H9 (cell line): ENCODE measurements around the gene KIAA1671. TPM values are rescaled to one million over a fixed set of nuclear protein-coding genes. Genes with fewer than 3 reads are reported as not detected.
A peak's percentile ranks its signal among the peaks of the same experiment; 100 is the strongest.

ENCODE experiments used
- DNase-seq: peaks from one replicate; pipeline ENCODE4 v3.0.0-alpha.2; 2017
- H2AFZ ChIP-seq: one replicate; pipeline ENCODE4 v1.6.1; 2013; ENCODE audit warnings: mild to moderate bottlenecking, low read length, control low read depth, moderate library complexity
- H2AK5ac ChIP-seq: 2 replicates; pipeline ENCODE4 v1.6.1; 2013; ENCODE audit warnings: low read length, control low read depth, mixed read lengths; ENCODE audit not compliant: insufficient read length
- H2BK120ac ChIP-seq: one replicate; pipeline ENCODE4 v1.6.1; 2013; ENCODE audit warnings: low read depth, mild to moderate bottlenecking, low read length, control low read depth, inconsistent platforms; ENCODE audit not compliant: poor library complexity, severe bottlenecking
- H2BK12ac ChIP-seq: 2 replicates; pipeline ENCODE4 v1.6.1; 2013; ENCODE audit warnings: low read length, control low read depth, mixed read lengths, low read depth; ENCODE audit not compliant: insufficient read length
- H2BK15ac ChIP-seq: 2 replicates; pipeline ENCODE4 v1.6.1; 2013; ENCODE audit warnings: low read depth, low read length, control low read depth
- H2BK20ac ChIP-seq: one replicate; pipeline ENCODE4 v1.6.1; 2013; ENCODE audit warnings: low read depth, mild to moderate bottlenecking, low read length, control low read depth, inconsistent platforms; ENCODE audit not compliant: poor library complexity, severe bottlenecking
- H2BK5ac ChIP-seq: 2 replicates; pipeline ENCODE4 v1.6.1; 2013; ENCODE audit warnings: low read length, control low read depth, mixed read lengths; ENCODE audit not compliant: insufficient read length
- H3K14ac ChIP-seq: 2 replicates; pipeline ENCODE4 v1.6.1; 2013; ENCODE audit warnings: low read length, control low read depth; ENCODE audit not compliant: insufficient read depth
- H3K18ac ChIP-seq: 2 replicates; pipeline ENCODE4 v1.6.1; 2013; ENCODE audit warnings: low read depth, mild to moderate bottlenecking, mixed read lengths, low read length, control low read depth; ENCODE audit not compliant: insufficient read length
- H3K23ac ChIP-seq: 2 replicates; pipeline ENCODE4 v1.6.1; 2013; ENCODE audit warnings: low read length, control low read depth, mixed read lengths, low read depth; ENCODE audit not compliant: insufficient read length
- H3K23me2 ChIP-seq: 2 replicates; pipeline ENCODE4 v1.6.1; 2013; ENCODE audit warnings: low read depth, mild to moderate bottlenecking, mixed read lengths, low read length, control low read depth; ENCODE audit not compliant: insufficient read length, poor library complexity, severe bottlenecking
- H3K27ac ChIP-seq: 2 replicates; pipeline ENCODE4 v1.5.1; 2013; ENCODE audit warnings: low read length, control low read depth, mixed read lengths, low read depth; ENCODE audit not compliant: insufficient read length
- H3K27me3 ChIP-seq: 2 replicates; pipeline ENCODE4 v1.6.1; 2013; ENCODE audit warnings: low read length, control low read depth, inconsistent platforms; ENCODE audit not compliant: insufficient read depth
- H3K4ac ChIP-seq: 2 replicates; pipeline ENCODE4 v1.6.1; 2013; ENCODE audit warnings: low read depth, mild to moderate bottlenecking, control low read depth, inconsistent platforms, low read length, moderate library complexity
- H3K4me1 ChIP-seq: 2 replicates; pipeline ENCODE4 v1.6.1; 2013; ENCODE audit warnings: low read length, control low read depth, inconsistent platforms; ENCODE audit not compliant: insufficient read depth
- H3K4me2 ChIP-seq: 2 replicates; pipeline ENCODE4 v1.6.1; 2013; ENCODE audit warnings: low read length, control low read depth, mixed read lengths; ENCODE audit not compliant: insufficient read length, insufficient read depth
- H3K56ac ChIP-seq: 2 replicates; pipeline ENCODE4 v1.6.1; 2013; ENCODE audit warnings: low read depth, mild to moderate bottlenecking, mixed read lengths, low read length, control low read depth; ENCODE audit not compliant: insufficient read length
- H3K79me1 ChIP-seq: 2 replicates; pipeline ENCODE4 v1.6.1; 2013; ENCODE audit warnings: low read depth, mild to moderate bottlenecking, moderate library complexity, low read length, control low read depth, inconsistent platforms; ENCODE audit not compliant: insufficient read depth, poor library complexity, severe bottlenecking
- H3K79me2 ChIP-seq: 2 replicates; pipeline ENCODE4 v1.6.1; 2013; ENCODE audit warnings: low read length, control low read depth, inconsistent platforms; ENCODE audit not compliant: insufficient read depth
- H3K9ac ChIP-seq: 2 replicates; pipeline ENCODE4 v1.6.1; 2013; ENCODE audit warnings: low read length, control low read depth, mixed read lengths; ENCODE audit not compliant: insufficient read length; ENCODE audit errors: extremely low read depth
- H3K9me3 ChIP-seq: one replicate; pipeline ENCODE4 v1.6.1; 2013; ENCODE audit warnings: low read depth, low read length, inconsistent platforms; ENCODE audit not compliant: control insufficient read depth
- H3T11ph ChIP-seq: one replicate; pipeline ENCODE4 v1.6.1; 2013; ENCODE audit warnings: mild to moderate bottlenecking, low read length, control low read depth, inconsistent platforms
- H4K20me1 ChIP-seq: one replicate; pipeline ENCODE4 v1.6.1; 2013; ENCODE audit not compliant: control insufficient read depth, insufficient read length, insufficient read depth
- H4K5ac ChIP-seq: 2 replicates; pipeline ENCODE4 v1.6.1; 2013; ENCODE audit warnings: low read depth, mild to moderate bottlenecking, mixed read lengths, low read length, control low read depth; ENCODE audit not compliant: insufficient read length
- H4K8ac ChIP-seq: replicated peaks from 2 replicates; pipeline ENCODE4 v1.6.1; 2013; ENCODE audit warnings: low read length, control low read depth, mixed read lengths, low read depth; ENCODE audit not compliant: insufficient read length
- H4K91ac ChIP-seq: 2 replicates; pipeline ENCODE4 v1.6.1; 2013; ENCODE audit warnings: low read depth, mild to moderate bottlenecking, moderate library complexity, mixed read lengths, low read length, control low read depth; ENCODE audit not compliant: insufficient read length
- H3K27ac Mint-ChIP-seq, 3 experiments: 2 replicates in 2 of 3; 3 replicates in 1 of 3; pipeline ENCODE4 v1.8.0; 2020 to 2021; ENCODE audit warnings: mixed read lengths in 3 of 3, mild to moderate bottlenecking in 1 of 3, moderate library complexity in 1 of 3
- H3K27me3 Mint-ChIP-seq: 2 replicates; pipeline ENCODE4 v1.8.0; 2021; ENCODE audit warnings: low read depth, mild to moderate bottlenecking, moderate library complexity, mixed read lengths
- H3K36me3 Mint-ChIP-seq, 3 experiments: 2 replicates in 2 of 3; 3 replicates in 1 of 3; pipeline ENCODE4 v1.8.0; 2020 to 2021; ENCODE audit warnings: low read depth in 3 of 3, mixed read lengths in 3 of 3; ENCODE audit not compliant: insufficient read depth in 1 of 3
- H3K4me1 Mint-ChIP-seq, 2 experiments: 2 replicates each; pipeline ENCODE4 v1.8.0; 2020; ENCODE audit warnings: mixed read lengths in 2 of 2
- H3K4me3 Mint-ChIP-seq, 2 experiments: 2 replicates in 1 of 2; 3 replicates in 1 of 2; pipeline ENCODE4 v1.8.0; 2020 to 2021; ENCODE audit warnings: mild to moderate bottlenecking in 2 of 2, mixed read lengths in 2 of 2, moderate library complexity in 1 of 2
- H3K9me3 Mint-ChIP-seq, 2 experiments: 2 replicates in 1 of 2; 3 replicates in 1 of 2; pipeline ENCODE4 v1.8.0; 2020; ENCODE audit warnings: mild to moderate bottlenecking in 2 of 2, mixed read lengths in 2 of 2, moderate library complexity in 1 of 2
- WGBS: extraction: QIAGEN DNeasy Blood & Tissue Kit; methylation state at CpG from one replicate; pipeline ENCODE4 v1.1.7; 2013; ENCODE audit warnings: missing lambda C conversion rate, low lambda C conversion rate, mixed read lengths; ENCODE audit not compliant: insufficient read length; ENCODE audit errors: extremely low coverage; 5-methylcytosine and 5-hydroxymethylcytosine counted together
- total RNA-seq: library from RNA; stranded (reverse); gene quantifications from 2 replicates; pipeline ENCODE4 v1.2.1, GENCODE V29; 2021
- TF ChIP-seq, protein P1 (sequence below): fragments of 200-600 bp; sonication (generic); conservative IDR thresholded peaks from 3 replicates; pipeline ENCODE4 v1.8.0; 2021; ENCODE audit warnings: antibody characterized with exemption, mild to moderate bottlenecking

KIAA1671 gene
- total RNA-seq, 1 experiment from 2014 or later: 22.6 TPM

DNA sequence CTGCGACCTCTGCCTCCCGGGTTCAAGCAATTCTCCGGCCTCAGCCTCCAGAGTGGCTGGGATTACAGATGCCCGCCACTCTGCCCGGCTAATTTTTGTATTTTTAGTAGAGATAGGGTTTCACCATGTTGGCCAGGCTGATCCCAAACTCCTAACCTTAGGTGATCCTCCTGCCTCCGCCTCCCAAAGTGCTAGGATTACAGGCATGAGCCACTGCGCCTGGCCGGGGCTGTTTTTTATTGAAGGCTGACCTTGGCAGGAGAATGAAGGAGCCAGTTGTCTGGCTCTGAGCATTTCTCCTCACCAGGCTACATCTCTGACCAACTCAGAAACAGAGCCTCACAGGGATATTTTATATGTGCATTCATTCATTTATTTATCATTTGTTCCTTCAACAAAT, 2.3 kb downstream of the KIAA1671 start:
- H3K14ac ChIP-seq: no peak overlapping the region
- no peak overlapping the region for H2BK5ac ChIP-seq
- H3K27me3 ChIP-seq: no peaks in the 10 kb centered on the region
- no peak overlapping the region for H4K91ac ChIP-seq
- no peak overlapping the region for H2AFZ ChIP-seq
- H3K4ac ChIP-seq: no peak overlapping the region
- TF ChIP-seq, protein P1, sequence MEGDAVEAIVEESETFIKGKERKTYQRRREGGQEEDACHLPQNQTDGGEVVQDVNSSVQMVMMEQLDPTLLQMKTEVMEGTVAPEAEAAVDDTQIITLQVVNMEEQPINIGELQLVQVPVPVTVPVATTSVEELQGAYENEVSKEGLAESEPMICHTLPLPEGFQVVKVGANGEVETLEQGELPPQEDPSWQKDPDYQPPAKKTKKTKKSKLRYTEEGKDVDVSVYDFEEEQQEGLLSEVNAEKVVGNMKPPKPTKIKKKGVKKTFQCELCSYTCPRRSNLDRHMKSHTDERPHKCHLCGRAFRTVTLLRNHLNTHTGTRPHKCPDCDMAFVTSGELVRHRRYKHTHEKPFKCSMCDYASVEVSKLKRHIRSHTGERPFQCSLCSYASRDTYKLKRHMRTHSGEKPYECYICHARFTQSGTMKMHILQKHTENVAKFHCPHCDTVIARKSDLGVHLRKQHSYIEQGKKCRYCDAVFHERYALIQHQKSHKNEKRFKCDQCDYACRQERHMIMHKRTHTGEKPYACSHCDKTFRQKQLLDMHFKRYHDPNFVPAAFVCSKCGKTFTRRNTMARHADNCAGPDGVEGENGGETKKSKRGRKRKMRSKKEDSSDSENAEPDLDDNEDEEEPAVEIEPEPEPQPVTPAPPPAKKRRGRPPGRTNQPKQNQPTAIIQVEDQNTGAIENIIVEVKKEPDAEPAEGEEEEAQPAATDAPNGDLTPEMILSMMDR: no peak
- H3K27ac Mint-ChIP-seq: peak overlapping the region in 1 of 3 experiments; percentile 74; a peak in 1 of 7 replicates
- H3K23me2 ChIP-seq: peaks cover 12% of the 10 kb centered on the region
- H3K27ac ChIP-seq: no peak overlapping the region
- no peak overlapping the region for H2BK15ac ChIP-seq
- H4K5ac ChIP-seq: no peak overlapping the region
- no peaks in the 10 kb centered on the region for H3K9me3 ChIP-seq
- H3K79me1 ChIP-seq: no peaks in the 10 kb centered on the region
- no peak overlapping the region for H3K23ac ChIP-seq
- H3K4me2 ChIP-seq: no peak overlapping the region
- no peak overlapping the region for H3T11ph ChIP-seq
- H4K20me1 ChIP-seq: no peaks in the 10 kb centered on the region
- H3K27me3 Mint-ChIP-seq: no peaks in the 10 kb centered on the region
- H4K8ac ChIP-seq: no peak overlapping the region
- no peak for DNase-seq
- WGBS: no CpG with 5 or more reads among the region's 8 CpGs
- H3K9ac ChIP-seq: no peak overlapping the region
- H3K4me1 ChIP-seq: 0 out of 2 replicates have a peak, but pooled peaks cover 4% of the 10 kb centered on the region
- peaks cover 0 to 6% (median 5%) of the 10 kb centered on the region in 3 experiments; a peak in 2 of 7 replicates for H3K36me3 Mint-ChIP-seq
- no peak overlapping the region for H2BK20ac ChIP-seq
- no peaks in the 10 kb centered on the region for H3K9me3 Mint-ChIP-seq
- H2AK5ac ChIP-seq: no peak overlapping the region
- no peak overlapping the region for H3K4me3 Mint-ChIP-seq
- H3K79me2 ChIP-seq: no peaks in the 10 kb centered on the region
- H2BK12ac ChIP-seq: no peak overlapping the region
- H2BK120ac ChIP-seq: no peak overlapping the region
- peaks cover 29 to 34% of the 10 kb centered on the region in 2 experiments for H3K4me1 Mint-ChIP-seq
- no peak overlapping the region for H3K56ac ChIP-seq
- no peak overlapping the region for H3K18ac ChIP-seq
